Small intestine (tissue), 7 donors: ENCODE data around the gene GLIS1. TPM values are rescaled to one million over a fixed set of nuclear protein-coding genes. Genes with fewer than 3 reads are reported as not detected.

Experiments used
- DNase-seq, 2 donors: peaks; one replicate each; pipeline versions ENCODE4 v3.0.0 to v3.0.0-alpha.2; 2013
- FAIRE-seq: peaks from 2 replicates; lab custom pipeline; 2012; peaks lifted over from hg19 to GRCh38; lab: Jason Lieb, UNC
- H3K27ac ChIP-seq, 3 donors: one replicate each; pipeline ENCODE4 v1.5.1; 2013; ENCODE audit warnings: low read length in 2 of 3, mild to moderate bottlenecking in 2 of 3, control low read depth in 1 of 3, inconsistent platforms in 1 of 3, low read depth in 1 of 3, moderate library complexity in 1 of 3
- H3K27me3 ChIP-seq, 3 donors: one replicate each; pipeline ENCODE4 v1.6.1; 2013; ENCODE audit warnings: low read length in 3 of 3, inconsistent platforms in 1 of 3; ENCODE audit not compliant: control insufficient read depth in 3 of 3, insufficient read depth in 3 of 3
- H3K36me3 ChIP-seq, 3 donors: one replicate each; pipeline ENCODE4 v1.6.1; 2013; ENCODE audit warnings: low read length in 3 of 3, inconsistent platforms in 1 of 3, low read depth in 1 of 3, mild to moderate bottlenecking in 1 of 3, moderate library complexity in 1 of 3; ENCODE audit not compliant: control insufficient read depth in 3 of 3, insufficient read depth in 2 of 3
- H3K4me1 ChIP-seq, 3 donors: one replicate each; pipeline ENCODE4 v1.6.1; 2013; ENCODE audit warnings: low read length in 2 of 3, inconsistent platforms in 1 of 3, low read depth in 1 of 3, mild to moderate bottlenecking in 1 of 3, moderate library complexity in 1 of 3; ENCODE audit not compliant: control insufficient read depth in 3 of 3, insufficient read depth in 2 of 3
- H3K4me3 ChIP-seq, 3 donors: one replicate each; pipeline ENCODE4 v1.5.1; 2013; ENCODE audit warnings: low read length in 3 of 3, control low read depth in 1 of 3, inconsistent platforms in 1 of 3, low read depth in 1 of 3, mild to moderate bottlenecking in 1 of 3, moderate library complexity in 1 of 3
- H3K9me3 ChIP-seq, 2 donors: one replicate each; pipeline ENCODE4 v1.6.1; 2013; ENCODE audit warnings: low read depth in 1 of 2, low read length in 1 of 2; ENCODE audit not compliant: control insufficient read depth in 2 of 2, insufficient read depth in 1 of 2
- WGBS, 3 donors: extraction: QIAGEN DNeasy Blood & Tissue Kit; methylation state at CpG; one replicate each; pipeline ENCODE4 v1.1.7; 2013; 5-methylcytosine and 5-hydroxymethylcytosine counted together
- polyA plus RNA-seq, 4 donors: library from polyadenylated mRNA; stranded (reverse) in 3 of 4; unstranded in 1 of 4; fragments of 200-250 nt in 3 of 4; fragments of 120-200 nt in 1 of 4; gene quantifications; one replicate each; pipeline versions ENCODE4 v1.2.1 to v1.2.3, GENCODE V29; 2013
- donor health status: healthy with polysubstance abuse.
- donor health status: control.
- donor health status: control.
- donor health status: Bipolar disorder and iron deficiency.
- donor health status: healthy.

GLIS1 gene
- polyA plus RNA-seq, 4 donors, result 0.19 to 0.50 TPM; not detected in 2

DNA sequence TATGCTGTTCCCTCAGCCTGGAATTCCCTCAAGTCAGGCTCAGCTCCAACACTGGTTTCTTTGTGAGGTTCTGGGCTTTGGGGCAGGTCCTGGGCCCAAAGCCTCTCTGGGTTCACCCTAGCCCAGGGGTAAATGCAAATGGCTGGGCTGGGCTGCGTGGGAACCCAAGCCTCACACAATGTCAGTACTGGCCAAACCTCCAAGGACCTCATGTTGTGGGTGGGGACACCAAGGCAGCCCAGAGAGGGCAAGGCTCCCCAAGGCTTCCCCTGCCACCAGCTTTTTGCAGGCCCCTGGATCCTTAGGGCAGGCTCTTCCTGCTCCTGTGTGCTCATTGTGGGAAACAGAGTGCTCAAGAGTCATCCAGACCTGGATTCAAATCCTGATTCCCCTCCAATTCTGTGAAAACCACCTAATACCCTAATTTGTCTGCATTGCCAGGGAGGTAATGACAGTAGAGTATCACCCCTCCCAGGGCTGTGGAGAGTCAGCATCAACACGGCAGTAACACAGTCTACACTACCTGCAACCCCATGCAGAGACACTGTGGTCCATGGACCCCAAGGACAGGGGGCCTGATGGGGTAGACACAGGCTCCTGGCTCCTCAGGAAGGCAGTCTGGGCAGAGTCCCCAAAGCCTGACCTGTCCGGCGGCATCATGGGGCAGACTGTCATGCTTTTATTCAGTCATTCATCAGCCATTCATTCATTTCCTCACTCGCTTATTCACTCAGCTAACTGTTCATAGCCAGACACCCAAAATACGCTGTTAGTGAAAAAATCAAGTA lies 194.0 kb downstream of the GLIS1 start:
- H3K4me1 ChIP-seq, result no peaks in the 10 kb centered on the region
- no peaks in the 10 kb centered on the region for H3K27me3 ChIP-seq
- no peak overlapping the region for H3K27ac ChIP-seq
- 81 to 90% (median 87%) methylated on average over 6 of the region's 6 CpGs for WGBS, 3 donors
- FAIRE-seq, result no peak
- H3K4me3 ChIP-seq, result no peak overlapping the region
- H3K9me3 ChIP-seq, result no peaks in the 10 kb centered on the region
- no peak for DNase-seq
- H3K36me3 ChIP-seq, result no peaks in the 10 kb centered on the region

DNA sequence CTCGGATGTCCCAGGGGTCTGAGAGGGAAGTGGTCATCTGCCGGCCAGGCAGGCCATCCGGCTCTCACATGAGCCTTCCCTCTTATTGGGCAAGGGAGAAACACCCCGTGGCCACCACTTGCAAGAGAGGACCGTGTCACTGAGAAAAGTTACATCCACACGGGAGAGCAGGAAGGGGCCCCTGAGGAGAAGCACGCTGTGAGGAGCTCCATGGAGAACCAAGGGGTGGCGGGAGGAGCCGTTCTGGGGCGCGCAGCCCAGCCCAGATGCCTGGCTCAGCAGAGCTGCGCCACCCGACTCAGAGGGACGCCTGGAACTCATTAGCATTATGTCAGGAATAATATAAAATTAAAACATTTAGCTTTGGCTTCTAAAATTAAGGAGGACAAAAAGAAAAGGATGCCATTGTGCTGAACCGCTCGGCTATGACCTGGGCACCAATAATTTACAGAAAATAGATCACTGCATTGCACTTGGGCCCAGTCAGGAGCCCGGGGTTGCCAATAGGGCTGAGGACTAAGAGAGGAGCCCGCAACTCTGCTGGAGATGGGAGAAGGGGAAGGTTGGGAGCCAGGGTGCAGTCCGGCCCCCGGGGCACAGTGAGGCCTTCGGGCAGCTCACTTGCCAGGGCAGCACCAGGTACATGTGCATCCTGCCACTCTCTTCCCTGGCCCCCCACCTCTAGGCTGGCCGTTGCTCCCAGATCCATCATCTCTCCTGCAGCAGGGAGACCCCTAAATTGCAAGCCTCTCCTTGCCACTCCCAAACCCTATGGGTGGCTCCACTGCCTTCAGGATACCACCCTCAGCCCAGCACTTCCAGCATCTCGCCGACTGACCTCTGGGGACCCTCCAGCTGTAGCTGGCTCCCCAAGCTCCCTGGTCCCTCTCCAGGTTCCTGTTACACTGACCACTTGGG lies 194.9 kb downstream of the GLIS1 start:
- Histone ChIP-seq H3K4me3 (no peak overlapping the region), H3K27ac (no peak overlapping the region), H3K4me1 (no peaks in the 10 kb centered on the region), H3K27me3 (no peaks in the 10 kb centered on the region), H3K9me3 (no peaks in the 10 kb centered on the region), H3K36me3 (no peaks in the 10 kb centered on the region)
- WGBS, 3 donors, result 86 to 94% (median 89%) methylated on average over 23 to 24 of the region's 24 CpGs
- FAIRE-seq (no peak), DNase-seq (no peak)

DNA sequence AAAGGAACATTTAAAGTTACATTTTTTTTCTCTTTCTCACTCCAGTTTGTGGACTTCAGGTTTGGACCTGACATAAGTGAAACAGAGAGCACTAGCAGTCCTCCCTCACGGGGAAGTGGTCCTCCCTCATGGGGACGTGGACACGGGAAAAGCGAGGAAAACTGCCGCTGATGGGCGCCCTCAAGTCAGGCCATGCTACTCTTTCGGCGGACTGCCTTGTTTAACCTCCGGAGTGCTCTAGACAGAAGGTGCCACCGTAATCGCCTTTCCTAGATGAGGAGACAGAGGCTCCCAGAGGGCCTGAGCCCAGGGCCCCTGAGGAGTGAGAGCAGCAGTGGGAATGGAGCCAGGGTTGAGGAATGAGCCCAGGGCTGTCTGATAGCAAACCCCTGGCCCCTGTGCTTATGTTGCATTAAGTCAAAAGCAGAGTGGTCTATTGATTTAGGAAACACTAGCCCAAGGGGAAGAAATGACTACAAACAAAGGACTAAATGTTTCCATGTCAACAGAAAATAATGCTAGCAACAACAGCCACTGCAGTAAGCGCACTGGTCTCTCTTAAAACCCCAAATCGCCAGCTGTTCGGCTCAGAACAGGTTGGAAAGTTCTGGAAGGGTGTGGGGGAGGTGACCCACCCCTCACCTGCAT lies 195.7 kb downstream of the GLIS1 start:
- H3K27me3 ChIP-seq, result no peaks in the 10 kb centered on the region
- no peak for FAIRE-seq
- H3K36me3 ChIP-seq, result no peaks in the 10 kb centered on the region
- H3K4me3 ChIP-seq, result no peak overlapping the region
- H3K4me1 ChIP-seq, result no peaks in the 10 kb centered on the region
- H3K27ac ChIP-seq, result no peak overlapping the region
- whole genome bisulfite sequencing, 3 donors, result 83 to 90% (median 89%) methylated on average over 14 of the region's 14 CpGs
- no peaks in the 10 kb centered on the region for H3K9me3 ChIP-seq
- no peak for DNase-seq

DNA sequence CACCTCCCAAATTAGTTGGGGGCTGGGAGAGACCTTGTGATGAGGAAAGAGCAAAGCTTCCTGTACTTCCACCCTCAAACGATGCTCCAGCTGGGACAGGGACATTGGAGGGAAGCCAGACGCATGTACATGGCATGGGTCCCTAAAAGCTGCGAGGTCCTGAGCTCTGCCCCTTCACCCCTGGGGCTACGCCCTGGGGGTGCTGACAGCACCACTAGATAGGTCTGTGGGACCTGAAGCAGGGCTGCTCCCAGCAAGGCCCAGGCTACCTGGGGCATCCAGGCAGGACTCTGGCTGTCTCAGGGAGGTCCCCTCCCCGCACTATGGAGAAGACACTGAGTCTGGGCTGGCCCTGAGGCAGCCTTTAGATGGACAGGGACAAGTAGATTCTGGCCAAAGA lies 196.4 kb downstream of the GLIS1 start:
- no peaks in the 10 kb centered on the region for H3K36me3 ChIP-seq
- no peaks in the 10 kb centered on the region for H3K27me3 ChIP-seq
- no peaks in the 10 kb centered on the region for H3K4me1 ChIP-seq
- H3K9me3 ChIP-seq, result no peaks in the 10 kb centered on the region
- no peak overlapping the region for H3K27ac ChIP-seq
- no peak overlapping the region for H3K4me3 ChIP-seq
- no peak for FAIRE-seq
- DNase-seq, result no peak
- WGBS, 3 donors, result 40 to 66% (median 59%) methylated on average over 5 of the region's 5 CpGs

- 32 to 66% (median 50%) methylated on average over 15 of the region's 15 CpGs for WGBS, 3 donors
- no peak for FAIRE-seq
- Histone ChIP-seq H3K36me3 (no peaks in the 10 kb centered on the region), H3K27me3 (no peaks in the 10 kb centered on the region), H3K27ac (peak overlapping the region in 1 of 3 donors; percentile 11), H3K4me1 (no peaks in the 10 kb centered on the region), H3K9me3 (no peaks in the 10 kb centered on the region), H3K4me3 (no peak overlapping the region)
- DNase-seq, result peak in 1 of 2 donors; percentile 49
Measured at GRCh38 chr1:53541761-53542550, 197.0 kb downstream of the GLIS1 start.

DNA sequence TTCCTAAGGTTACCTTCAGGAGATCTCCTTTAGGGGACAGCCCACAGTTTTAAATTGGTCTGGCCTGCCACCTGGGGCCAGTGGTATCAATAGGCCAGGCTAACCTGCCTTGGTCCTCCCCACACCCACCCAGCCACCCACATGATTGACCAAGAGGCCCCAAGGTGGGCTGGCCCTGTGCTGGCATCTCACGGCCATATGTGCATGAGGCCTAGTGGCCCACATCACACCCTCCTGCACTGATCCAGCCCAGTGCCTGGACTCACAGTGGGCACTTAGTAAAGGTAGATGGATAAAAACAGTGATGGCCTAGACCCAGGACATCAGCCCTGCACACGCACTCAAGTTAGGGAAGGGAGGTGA lies 197.7 kb downstream of the GLIS1 start:
- FAIRE-seq (no peak), DNase-seq (no peak)
- 90 to 98% (median 97%) methylated on average over 2 of the region's 2 CpGs for WGBS, 3 donors
- Histone ChIP-seq H3K9me3 (no peaks in the 10 kb centered on the region), H3K27me3 (no peaks in the 10 kb centered on the region), H3K36me3 (no peaks in the 10 kb centered on the region), H3K4me3 (no peak overlapping the region), H3K4me1 (no peaks in the 10 kb centered on the region), H3K27ac (no peak overlapping the region)

DNA sequence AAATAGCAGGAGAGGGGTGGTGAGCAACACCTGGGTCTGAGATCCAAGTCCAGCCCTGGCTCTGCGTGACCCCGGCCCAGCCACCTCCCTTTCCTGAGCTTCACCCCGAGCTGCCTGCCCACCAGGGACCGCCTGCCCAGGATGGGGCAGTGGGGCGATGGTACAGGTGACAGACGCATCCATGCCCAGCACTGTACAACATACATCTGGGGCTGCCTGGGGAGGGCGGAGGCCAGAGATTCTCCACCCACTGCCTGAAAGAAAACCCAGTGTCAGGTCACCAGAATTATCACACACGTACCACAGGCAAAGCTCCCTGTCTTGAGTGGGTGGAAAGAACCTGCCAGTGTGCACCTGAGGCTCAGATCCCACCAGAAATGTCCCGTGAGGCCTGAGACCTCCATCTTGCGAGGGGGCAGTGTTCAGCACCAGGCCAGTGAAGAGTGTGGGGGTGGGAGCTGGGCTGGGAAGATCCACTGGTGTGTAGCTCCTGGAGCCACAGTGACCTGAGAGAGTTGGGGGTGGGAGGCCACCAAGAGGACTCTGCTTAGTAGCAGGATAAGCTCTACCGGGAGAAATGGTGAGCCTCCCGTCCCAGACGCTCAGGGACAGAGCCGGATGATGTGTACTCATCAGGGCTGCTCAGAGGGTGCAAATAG lies 198.2 kb downstream of the GLIS1 start:
- Histone ChIP-seq H3K27ac (no peak overlapping the region), H3K27me3 (no peaks in the 10 kb centered on the region), H3K9me3 (no peaks in the 10 kb centered on the region), H3K4me1 (no peaks in the 10 kb centered on the region), H3K4me3 (no peak overlapping the region), H3K36me3 (no peaks in the 10 kb centered on the region)
- WGBS, 3 donors, result 90 to 96% (median 92%) methylated on average over 14 of the region's 14 CpGs
- no peak for FAIRE-seq
- DNase-seq, result no peak
